Calu3 (cell line): Measurements from ENCODE around the gene TBXAS1. TPM values are rescaled to one million over a fixed set of nuclear protein-coding genes. Genes with fewer than 3 reads are reported as not detected.
A peak's percentile ranks its signal among the peaks of the same experiment; 100 is the strongest.

Source experiments
- BruUV-seq: library from RNA; stranded (reverse); fragments of 400-500 nt; replicated peaks from 2 replicates; lab custom pipeline; 2021; lab: Mats Ljungman, UMichigan
- CTCF ChIA-PET: fragments of 300-600 bp; sonication (Branson Sonifier 250); formaldehyde crosslinking; loops from one replicate; lab custom pipeline; 2022; ENCODE audit warnings: antibody characterized with exemption; lab: Charles Lee
- DNase-seq: peaks from one replicate; pipeline ENCODE4 v3.0.0; 2022
- H3K27ac Mint-ChIP-seq: one replicate; pipeline ENCODE4 v1.8.0; 2022; ENCODE audit warnings: mixed read lengths; ENCODE audit not compliant: unreplicated experiment
- H3K27me3 Mint-ChIP-seq: one replicate; pipeline ENCODE4 v1.8.0; 2022; ENCODE audit warnings: mixed read lengths; ENCODE audit not compliant: unreplicated experiment
- H3K36me3 Mint-ChIP-seq: one replicate; pipeline ENCODE4 v1.8.0; 2022; ENCODE audit warnings: mild to moderate bottlenecking, moderate library complexity, mixed read lengths; ENCODE audit not compliant: insufficient read depth, unreplicated experiment
- H3K4me1 Mint-ChIP-seq: one replicate; pipeline ENCODE4 v1.8.0; 2022; ENCODE audit warnings: mild to moderate bottlenecking, low read depth, mixed read lengths; ENCODE audit not compliant: unreplicated experiment
- H3K4me3 Mint-ChIP-seq: one replicate; pipeline ENCODE4 v1.8.0; 2022; ENCODE audit warnings: mild to moderate bottlenecking, low read depth, moderate library complexity, mixed read lengths; ENCODE audit not compliant: unreplicated experiment
- H3K9me3 Mint-ChIP-seq: one replicate; pipeline ENCODE4 v1.8.0; 2022; ENCODE audit warnings: low read depth, mixed read lengths; ENCODE audit not compliant: unreplicated experiment
- intact Hi-C: fragments of 100-400 bp; cut with micrococcal nuclease; formaldehyde crosslinking; loops from one replicate; pipeline ENCODE4 v1.10.0; 2022; ENCODE audit not compliant: unreplicated experiment
- total RNA-seq: library from RNA; stranded (reverse); gene quantifications from 2 replicates; pipeline ENCODE4 v1.2.3, GENCODE V29; 2022
- TF ChIP-seq, protein P1 (sequence below): fragments of 200-600 bp; IDR thresholded peaks from one replicate; pipeline ENCODE4 v1.8.0; 2022; ENCODE audit warnings: antibody characterized with exemption; ENCODE audit not compliant: unreplicated experiment

Gene TBXAS1
- total RNA-seq, 1 experiment from 2014 or later: 33.0 TPM

DNA sequence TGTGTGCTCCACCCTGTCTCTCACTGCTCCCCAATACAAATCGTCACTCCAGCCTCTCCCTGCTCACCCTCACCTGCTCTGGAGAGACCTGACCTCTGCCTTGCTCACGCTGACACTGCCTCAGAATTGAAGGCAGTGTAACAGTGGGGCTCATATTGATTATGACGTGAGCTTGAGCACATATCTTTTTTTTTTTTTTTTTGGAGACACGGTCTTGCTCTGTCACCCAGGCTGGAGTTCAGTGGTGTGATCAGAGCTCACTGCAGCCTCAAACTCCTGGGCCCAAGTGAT is 84.7 kb downstream of the TBXAS1 start:
- CTCF ChIA-PET: no interaction called here
- Mint-ChIP-seq H3K4me3 (no peak overlapping the region), H3K9me3 (no peaks in the 10 kb centered on the region), H3K4me1 (peaks cover 23% of the 10 kb centered on the region), H3K27me3 (no peaks in the 10 kb centered on the region), H3K36me3 (no peaks in the 10 kb centered on the region), H3K27ac (no peak overlapping the region)
- BruUV-seq: no TSS peak
- DNase-seq: no peak
- TF ChIP-seq, protein P1, sequence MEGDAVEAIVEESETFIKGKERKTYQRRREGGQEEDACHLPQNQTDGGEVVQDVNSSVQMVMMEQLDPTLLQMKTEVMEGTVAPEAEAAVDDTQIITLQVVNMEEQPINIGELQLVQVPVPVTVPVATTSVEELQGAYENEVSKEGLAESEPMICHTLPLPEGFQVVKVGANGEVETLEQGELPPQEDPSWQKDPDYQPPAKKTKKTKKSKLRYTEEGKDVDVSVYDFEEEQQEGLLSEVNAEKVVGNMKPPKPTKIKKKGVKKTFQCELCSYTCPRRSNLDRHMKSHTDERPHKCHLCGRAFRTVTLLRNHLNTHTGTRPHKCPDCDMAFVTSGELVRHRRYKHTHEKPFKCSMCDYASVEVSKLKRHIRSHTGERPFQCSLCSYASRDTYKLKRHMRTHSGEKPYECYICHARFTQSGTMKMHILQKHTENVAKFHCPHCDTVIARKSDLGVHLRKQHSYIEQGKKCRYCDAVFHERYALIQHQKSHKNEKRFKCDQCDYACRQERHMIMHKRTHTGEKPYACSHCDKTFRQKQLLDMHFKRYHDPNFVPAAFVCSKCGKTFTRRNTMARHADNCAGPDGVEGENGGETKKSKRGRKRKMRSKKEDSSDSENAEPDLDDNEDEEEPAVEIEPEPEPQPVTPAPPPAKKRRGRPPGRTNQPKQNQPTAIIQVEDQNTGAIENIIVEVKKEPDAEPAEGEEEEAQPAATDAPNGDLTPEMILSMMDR: no peak
- intact Hi-C loops: no loop called here

DNA sequence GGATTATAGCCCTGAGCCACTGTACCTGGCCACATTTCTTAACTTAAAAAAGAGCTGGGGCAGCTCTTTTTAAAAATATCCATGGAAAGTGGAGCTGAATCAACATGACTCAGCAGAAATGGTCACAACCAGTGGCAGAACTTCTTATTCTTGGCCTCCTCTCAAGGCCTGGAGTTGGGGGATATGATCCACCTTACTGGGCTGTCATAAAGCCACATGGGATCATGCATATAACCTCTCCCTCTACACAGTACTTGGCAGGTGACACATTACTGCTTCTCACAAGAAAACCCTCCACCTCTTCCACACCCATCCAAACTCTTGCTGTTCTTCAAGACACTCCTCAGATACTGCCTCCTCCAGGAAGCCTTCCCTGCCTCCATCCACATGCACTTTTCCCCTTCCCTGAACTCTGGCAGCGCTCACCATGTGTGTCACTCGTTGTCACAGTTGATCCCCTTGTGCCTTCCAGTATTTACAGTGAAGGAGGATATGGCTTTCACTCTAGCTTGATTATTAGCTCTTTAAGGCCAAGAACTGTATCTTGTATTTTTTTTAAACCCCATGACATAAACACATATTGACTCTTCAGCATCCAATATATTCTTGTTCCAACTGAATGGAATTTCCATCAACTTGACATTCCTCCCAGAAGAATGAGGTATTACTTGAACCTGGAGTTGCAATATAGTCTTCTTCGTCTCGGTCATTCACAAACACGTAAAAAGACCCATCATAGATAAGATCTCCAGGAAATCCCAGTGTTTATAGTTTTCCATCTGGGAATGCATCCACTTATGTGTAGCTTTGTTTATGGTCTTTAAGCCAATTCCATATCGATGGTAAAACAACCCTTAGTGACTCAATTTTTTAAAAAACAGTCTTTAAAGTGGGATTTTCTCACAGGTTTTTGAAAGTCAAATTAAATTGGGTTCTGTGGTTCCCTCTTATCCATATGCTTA is 85.5 kb downstream of the TBXAS1 start:
- Mint-ChIP-seq H3K27me3 (no peaks in the 10 kb centered on the region), H3K27ac (no peak overlapping the region), H3K9me3 (no peaks in the 10 kb centered on the region), H3K36me3 (no peaks in the 10 kb centered on the region), H3K4me1 (peaks cover 23% of the 10 kb centered on the region), H3K4me3 (no peak overlapping the region)
- no TSS peak for BruUV-seq
- TF ChIP-seq, protein P1: no peak
- intact Hi-C loops: no loop called here
- DNase-seq: no peak
- CTCF ChIA-PET: no interaction called here

DNA sequence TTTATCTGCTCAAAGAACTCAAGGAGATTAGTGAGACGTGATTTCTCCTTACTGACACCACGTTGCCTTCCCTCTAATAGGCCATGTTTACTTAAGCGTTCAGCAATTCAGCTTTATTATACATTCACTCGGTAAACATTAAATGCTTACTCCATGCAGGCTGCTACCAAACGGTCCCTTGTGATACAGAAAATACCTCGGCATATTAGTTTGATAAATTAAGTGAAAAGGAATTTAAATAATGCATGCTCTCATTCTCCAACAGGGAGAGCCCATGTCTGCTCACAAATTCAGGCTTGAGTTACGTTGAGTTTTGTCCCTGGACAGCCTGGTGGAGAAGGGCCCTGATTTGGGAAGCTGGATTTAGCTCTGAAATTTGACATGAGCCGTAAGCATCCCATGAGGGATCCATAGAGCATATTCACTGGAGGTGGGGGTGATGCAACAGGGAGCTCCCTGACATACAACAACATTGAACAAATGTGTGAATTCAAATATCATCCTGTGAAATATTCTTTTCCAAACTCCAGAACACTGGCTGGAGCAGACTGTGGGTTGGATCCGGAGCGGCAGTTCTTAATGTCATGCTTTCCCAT is 86.3 kb downstream of the TBXAS1 start:
- no TSS peak for BruUV-seq
- intact Hi-C loops: no loop called here
- Mint-ChIP-seq H3K27me3 (no peaks in the 10 kb centered on the region), H3K27ac (peak overlapping the region; percentile 44), H3K4me3 (no peak overlapping the region), H3K36me3 (no peaks in the 10 kb centered on the region), H3K4me1 (peaks cover 23% of the 10 kb centered on the region), H3K9me3 (no peaks in the 10 kb centered on the region)
- DNase-seq: no peak
- CTCF ChIA-PET: interaction anchor here (0.6 to 1.2 kb wide), 2 partner anchors 16 to 85 kb away, joined by 3 read pairs; no protein-coding TSS in a partner anchor
- TF ChIP-seq, protein P1: no peak

DNA sequence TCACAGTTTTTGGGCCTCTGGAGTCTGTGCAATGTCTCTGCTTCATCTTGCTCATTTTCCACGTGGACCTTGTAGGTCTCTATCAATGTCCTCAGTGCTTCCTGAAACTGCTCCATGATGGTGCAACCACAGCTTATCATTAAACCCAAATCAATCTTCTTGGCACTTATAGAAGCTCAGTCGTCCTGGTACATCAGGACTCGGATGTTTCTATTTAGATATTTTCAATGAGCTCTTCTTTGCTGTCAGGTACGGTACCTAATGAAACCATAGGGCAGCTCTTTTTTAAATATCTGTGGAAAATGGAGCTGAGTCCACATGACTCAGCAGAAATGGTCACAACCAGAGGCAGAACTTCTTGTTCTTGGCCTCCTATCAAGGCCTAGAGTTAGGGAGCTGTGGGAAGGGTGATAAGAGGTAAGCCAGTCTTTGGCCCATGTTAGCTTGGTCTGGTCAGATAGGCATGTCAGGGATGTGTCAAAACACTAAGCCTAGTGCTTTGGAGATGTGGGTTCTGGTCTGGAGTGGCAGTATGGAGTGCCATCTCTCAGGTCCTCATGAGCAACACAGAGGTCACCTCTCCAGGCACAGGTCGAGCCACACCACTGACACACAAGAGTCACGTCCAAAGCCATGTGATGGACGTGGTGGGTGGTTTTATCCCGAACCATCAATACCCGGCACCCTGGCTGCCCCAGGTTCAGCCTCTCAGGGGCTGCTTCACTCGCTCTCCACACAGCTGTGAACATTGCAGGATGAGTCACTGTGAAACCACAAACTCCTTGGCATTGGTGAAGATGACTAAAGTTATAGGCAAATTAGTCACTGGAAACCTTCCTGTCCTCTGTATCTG is 87.0 kb downstream of the TBXAS1 start:
- DNase-seq: peak; percentile 67
- intact Hi-C loops: loop anchor here (1.0 to 2.0 kb wide), 2 partner anchors 87 to 139 kb away; partner anchors contain the start of genes HIPK2 and TBXAS1
- no peaks in the 10 kb centered on the region for H3K27me3 Mint-ChIP-seq
- CTCF ChIA-PET: interaction anchor here (0.6 to 1.7 kb wide), 6 partner anchors 8 to 270 kb away, joined by 3 to 5 read pairs (median 3); no protein-coding TSS in a partner anchor
- H3K4me1 Mint-ChIP-seq: peaks cover 23% of the 10 kb centered on the region
- no peak overlapping the region for H3K4me3 Mint-ChIP-seq
- BruUV-seq: no TSS peak
- TF ChIP-seq, protein P1: no peak
- H3K9me3 Mint-ChIP-seq: no peaks in the 10 kb centered on the region
- peak overlapping the region; percentile 44 for H3K27ac Mint-ChIP-seq
- H3K36me3 Mint-ChIP-seq: no peaks in the 10 kb centered on the region
